Hematopoietic multipotent progenitor cell treated with erythropoietin and hydrocortisone succinate and interleukin-3 and kit ligand, for 15 days (in vitro differentiated cells): ENCODE results near the gene SMG9.

Experiments
- DNase-seq: peaks from one replicate; pipeline ENCODE4 v3.0.0-alpha.2; 2015; ENCODE audit warnings: low spot score

The SMG9 gene

GRCh38 chr19:43754503-43755255, at the start of gene SMG9:
TSS of gene SMG9 (minus strand) at chr19:43754962. CDS start at chr19:43750741, 4,221 bp downstream.
- peak; percentile 95 for DNase-seq

- no peak for DNase-seq
Measured at GRCh38 chr19:43804432-43804831, 49.7 kb upstream of the SMG9 start.

GRCh38 chr19:43802216-43802951, 47.6 kb upstream of the SMG9 start, which contains the start of gene LYPD5:
TSS of gene LYPD5 (minus strand) at chr19:43802447. CDS start at chr19:43802380, 67 bp downstream.
- DNase-seq = no peak

- DNase-seq = no peak
Measured at GRCh38 chr19:43799502-43800142, 44.9 kb upstream of the SMG9 start.

GRCh38 chr19:43798546-43799409, 44.0 kb upstream of the SMG9 start:
- DNase-seq = no peak

GRCh38 chr19:43798026-43798545, 43.3 kb upstream of the SMG9 start:
- no peak for DNase-seq

- DNase-seq = no peak
Measured at GRCh38 chr19:43797556-43797955, 42.8 kb upstream of the SMG9 start.

GRCh38 chr19:43797118-43797517, 42.4 kb upstream of the SMG9 start:
- DNase-seq = no peak

- DNase-seq = no peak
Measured at GRCh38 chr19:43790587-43790986, 35.8 kb upstream of the SMG9 start.

- DNase-seq = no peak
Measured at GRCh38 chr19:43789029-43789428, 34.3 kb upstream of the SMG9 start.

- DNase-seq = no peak
Measured at GRCh38 chr19:43786665-43787064, 31.9 kb upstream of the SMG9 start.

GRCh38 chr19:43784981-43785808, 30.4 kb upstream of the SMG9 start:
- peak; percentile 88 for DNase-seq

GRCh38 chr19:43784241-43784980, 29.6 kb upstream of the SMG9 start:
- DNase-seq = peak; percentile 74

GRCh38 chr19:43783636-43784035, 28.9 kb upstream of the SMG9 start:
- no peak for DNase-seq

GRCh38 chr19:43782689-43783231, 28.0 kb upstream of the SMG9 start:
- peak; percentile 76 for DNase-seq

- DNase-seq = no peak
Measured at GRCh38 chr19:43782311-43782660, 27.5 kb upstream of the SMG9 start.

- DNase-seq = no peak
Measured at GRCh38 chr19:43781630-43782310, 27.0 kb upstream of the SMG9 start.

- peak; percentile 71 for DNase-seq
Measured at GRCh38 chr19:43780706-43781525, 26.2 kb upstream of the SMG9 start, which contains the start of gene KCNN4. TSS of gene KCNN4 (minus strand) at chr19:43780973. CDS start at chr19:43780861, 112 bp downstream.
